Measurements from ENCODE around the gene ATOH8. TPM values are rescaled to one million over a fixed set of nuclear protein-coding genes. Genes with fewer than 3 reads are reported as not detected.

The ATOH8 gene
- total RNA-seq, 2 donors from 2014 or later: 40.1 to 49.8 TPM

- no peak overlapping the region for H3K27ac ChIP-seq
- no peaks in the 10 kb centered on the region for H3K27me3 ChIP-seq (replicated peaks; ENCODE audit: insufficient read depth)
- no peaks in the 10 kb centered on the region for H3K36me3 ChIP-seq
- TF ChIP-seq POLR2AphosphoS5 (IDR thresholded peaks at IDR 0.05): no peak
- TF ChIP-seq, protein P1, sequence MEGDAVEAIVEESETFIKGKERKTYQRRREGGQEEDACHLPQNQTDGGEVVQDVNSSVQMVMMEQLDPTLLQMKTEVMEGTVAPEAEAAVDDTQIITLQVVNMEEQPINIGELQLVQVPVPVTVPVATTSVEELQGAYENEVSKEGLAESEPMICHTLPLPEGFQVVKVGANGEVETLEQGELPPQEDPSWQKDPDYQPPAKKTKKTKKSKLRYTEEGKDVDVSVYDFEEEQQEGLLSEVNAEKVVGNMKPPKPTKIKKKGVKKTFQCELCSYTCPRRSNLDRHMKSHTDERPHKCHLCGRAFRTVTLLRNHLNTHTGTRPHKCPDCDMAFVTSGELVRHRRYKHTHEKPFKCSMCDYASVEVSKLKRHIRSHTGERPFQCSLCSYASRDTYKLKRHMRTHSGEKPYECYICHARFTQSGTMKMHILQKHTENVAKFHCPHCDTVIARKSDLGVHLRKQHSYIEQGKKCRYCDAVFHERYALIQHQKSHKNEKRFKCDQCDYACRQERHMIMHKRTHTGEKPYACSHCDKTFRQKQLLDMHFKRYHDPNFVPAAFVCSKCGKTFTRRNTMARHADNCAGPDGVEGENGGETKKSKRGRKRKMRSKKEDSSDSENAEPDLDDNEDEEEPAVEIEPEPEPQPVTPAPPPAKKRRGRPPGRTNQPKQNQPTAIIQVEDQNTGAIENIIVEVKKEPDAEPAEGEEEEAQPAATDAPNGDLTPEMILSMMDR (IDR thresholded peaks at IDR 0.05): no peak
- no peak for TF ChIP-seq POLR2A (IDR thresholded peaks at IDR 0.05)
- WGBS: 77% methylated on average over 3 of the region's 3 CpGs
- no peak overlapping the region for H3K4me3 ChIP-seq
- DNase-seq (ENCODE audit: low spot score): no peak
- H3K4me1 ChIP-seq (replicated peaks): no peaks in the 10 kb centered on the region
- intact Hi-C loops (cut with DNase I): no loop called here
- H3K9me3 ChIP-seq: no peaks in the 10 kb centered on the region
Measured at GRCh38 chr2:85794038-85794441, 40.2 kb downstream of the ATOH8 start.

GRCh38 chr2:85794491-85795121, 40.8 kb downstream of the ATOH8 start:
- no peak overlapping the region for H3K4me3 ChIP-seq
- DNase-seq (ENCODE audit: low spot score): no peak
- H3K27me3 ChIP-seq (replicated peaks; ENCODE audit: insufficient read depth): no peaks in the 10 kb centered on the region
- WGBS: 54% methylated on average over 12 of the region's 14 CpGs
- H3K36me3 ChIP-seq: no peaks in the 10 kb centered on the region
- TF ChIP-seq POLR2A (IDR thresholded peaks at IDR 0.05): no peak
- no peak for TF ChIP-seq POLR2AphosphoS5 (IDR thresholded peaks at IDR 0.05)
- no peaks in the 10 kb centered on the region for H3K4me1 ChIP-seq (replicated peaks)
- no peaks in the 10 kb centered on the region for H3K9me3 ChIP-seq
- no peak overlapping the region for H3K27ac ChIP-seq
- intact Hi-C loops (cut with DNase I): loop anchor here (5.0 kb wide), 1 partner anchor 57 kb away; no protein-coding TSS in a partner anchor

- 81% methylated on average over 20 of the region's 20 CpGs for WGBS
- no peak for DNase-seq (ENCODE audit: low spot score)
- no peaks in the 10 kb centered on the region for H3K9me3 ChIP-seq
- no peaks in the 10 kb centered on the region for H3K27me3 ChIP-seq (replicated peaks; ENCODE audit: insufficient read depth)
- H3K27ac ChIP-seq: no peak overlapping the region
- intact Hi-C loops (cut with DNase I): loop anchor here (5.0 kb wide), 1 partner anchor 58 kb away; no protein-coding TSS in a partner anchor
- no peaks in the 10 kb centered on the region for H3K36me3 ChIP-seq
- H3K4me3 ChIP-seq: no peak overlapping the region
- no peaks in the 10 kb centered on the region for H3K4me1 ChIP-seq (replicated peaks)
- TF ChIP-seq POLR2AphosphoS5 (IDR thresholded peaks at IDR 0.05): no peak
- no peak for TF ChIP-seq POLR2A (IDR thresholded peaks at IDR 0.05)
- TF ChIP-seq, protein P1 (IDR thresholded peaks at IDR 0.05): no peak
Measured at GRCh38 chr2:85795331-85796045, 41.7 kb downstream of the ATOH8 start.

GRCh38 chr2:85796046-85796340, 42.2 kb downstream of the ATOH8 start:
- 70% methylated on average over 5 of the region's 6 CpGs for WGBS
- H3K36me3 ChIP-seq: no peaks in the 10 kb centered on the region
- H3K4me3 ChIP-seq: no peak overlapping the region
- intact Hi-C loops (cut with DNase I): loop anchor here (5.0 kb wide), 1 partner anchor 59 kb away; no protein-coding TSS in a partner anchor
- TF ChIP-seq POLR2A (IDR thresholded peaks at IDR 0.05): no peak
- TF ChIP-seq, protein P1 (IDR thresholded peaks at IDR 0.05): no peak
- TF ChIP-seq POLR2AphosphoS5 (IDR thresholded peaks at IDR 0.05): no peak
- no peak for DNase-seq (ENCODE audit: low spot score)
- H3K27ac ChIP-seq: no peak overlapping the region
- H3K27me3 ChIP-seq (replicated peaks; ENCODE audit: insufficient read depth): no peaks in the 10 kb centered on the region
- no peaks in the 10 kb centered on the region for H3K4me1 ChIP-seq (replicated peaks)
- H3K9me3 ChIP-seq: no peaks in the 10 kb centered on the region

DNA sequence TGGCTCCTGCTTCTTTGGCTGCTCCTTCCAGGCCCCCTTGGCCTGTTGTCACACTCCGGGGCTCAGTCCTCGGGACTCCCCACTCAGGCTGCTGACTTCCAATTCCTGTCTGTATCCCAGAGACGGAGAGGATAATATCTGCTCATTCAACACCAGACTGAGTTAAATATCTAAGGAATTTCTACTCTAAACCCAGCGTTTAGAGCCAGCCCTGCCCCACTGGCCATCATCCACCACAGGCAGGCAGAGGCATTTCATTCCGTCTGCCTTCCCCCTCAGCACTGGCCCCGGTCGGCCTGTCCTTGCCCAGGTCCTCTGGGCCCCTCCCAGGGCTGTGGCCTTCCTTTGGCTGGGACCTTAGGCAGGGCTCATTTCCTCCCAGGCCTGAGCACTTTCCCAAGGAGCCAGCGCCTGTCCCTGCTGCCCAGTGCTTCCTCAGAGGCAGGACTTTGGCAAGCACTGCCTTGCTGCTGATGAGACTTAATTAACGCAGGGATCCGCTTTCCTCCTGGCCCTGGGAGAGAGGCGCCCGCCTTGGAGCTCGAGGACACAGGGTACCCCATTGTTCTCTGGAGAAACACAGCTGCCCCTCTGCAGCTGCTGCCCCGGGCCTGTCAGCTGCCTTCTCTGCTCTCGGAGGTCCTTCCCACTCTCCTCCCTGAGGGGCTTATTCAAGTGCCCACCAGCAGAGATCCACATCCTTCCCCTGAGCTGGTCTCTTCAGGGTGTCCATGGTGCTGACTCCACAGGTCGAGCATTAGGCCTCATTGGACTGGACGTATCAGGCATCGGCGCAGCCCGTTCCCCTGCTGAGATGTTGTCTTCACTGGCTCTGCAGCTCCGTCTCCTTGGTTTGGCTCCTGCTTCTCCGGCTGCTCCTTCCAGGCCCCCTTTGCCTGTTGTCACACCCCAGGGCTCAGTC, 42.8 kb downstream of the ATOH8 start:
- no peak for DNase-seq (ENCODE audit: low spot score)

More for the DNA sequence above, 42.8 kb downstream of the ATOH8 start:
- TF ChIP-seq POLR2AphosphoS5 (IDR thresholded peaks at IDR 0.05) (no peak), POLR2A (IDR thresholded peaks at IDR 0.05) (no peak)
- TF ChIP-seq, protein P1 (IDR thresholded peaks at IDR 0.05): no peak
- Histone ChIP-seq H3K4me1 (replicated peaks) (no peaks in the 10 kb centered on the region), H3K27ac (no peak overlapping the region), H3K9me3 (no peaks in the 10 kb centered on the region), H3K36me3 (no peaks in the 10 kb centered on the region), H3K27me3 (replicated peaks; ENCODE audit: insufficient read depth) (no peaks in the 10 kb centered on the region), H3K4me3 (no peak overlapping the region)
- WGBS: 68% methylated on average over 22 of the region's 22 CpGs
- intact Hi-C loops (cut with DNase I): loop anchor here (5.0 kb wide), 1 partner anchor 59 kb away; no protein-coding TSS in a partner anchor

Data from prostate gland (tissue), 2 donors.